Activated T-cell treated with anti-CD3 and anti-CD28 coated beads for 24 hours (primary cell): ENCODE measurements around the gene KCNC1.

ENCODE experiments used
- DNase-seq: peaks from one replicate; pipeline ENCODE4 v3.0.0-alpha.2; 2020; ENCODE audit warnings: low read depth

Gene KCNC1

GRCh38 chr11:17738151-17738973 lies 3.8 kb downstream of the KCNC1 start:
- no peak for DNase-seq

DNA sequence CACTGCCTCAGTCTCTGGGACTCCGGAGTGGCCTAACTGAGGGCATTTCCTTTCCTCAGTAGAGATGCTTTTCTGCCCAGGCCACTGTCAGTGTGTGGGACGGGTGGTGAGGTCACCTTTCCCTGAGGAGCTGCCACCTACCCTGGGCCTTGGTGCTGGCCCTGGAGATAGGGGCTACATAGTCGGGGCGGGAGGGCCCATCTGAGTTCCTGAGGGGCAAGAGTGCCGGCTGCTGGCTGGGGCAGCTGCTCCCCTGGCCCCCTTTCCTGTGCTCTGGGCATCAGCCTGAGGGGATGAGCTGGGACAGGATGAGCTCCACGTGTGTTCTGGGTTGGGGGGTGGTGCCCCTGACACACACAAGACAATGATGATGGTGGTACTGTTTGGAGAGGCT lies 5.4 kb downstream of the KCNC1 start:
- no peak for DNase-seq

GRCh38 chr11:17740649-17741235 lies 6.2 kb downstream of the KCNC1 start:
- no peak for DNase-seq

DNA sequence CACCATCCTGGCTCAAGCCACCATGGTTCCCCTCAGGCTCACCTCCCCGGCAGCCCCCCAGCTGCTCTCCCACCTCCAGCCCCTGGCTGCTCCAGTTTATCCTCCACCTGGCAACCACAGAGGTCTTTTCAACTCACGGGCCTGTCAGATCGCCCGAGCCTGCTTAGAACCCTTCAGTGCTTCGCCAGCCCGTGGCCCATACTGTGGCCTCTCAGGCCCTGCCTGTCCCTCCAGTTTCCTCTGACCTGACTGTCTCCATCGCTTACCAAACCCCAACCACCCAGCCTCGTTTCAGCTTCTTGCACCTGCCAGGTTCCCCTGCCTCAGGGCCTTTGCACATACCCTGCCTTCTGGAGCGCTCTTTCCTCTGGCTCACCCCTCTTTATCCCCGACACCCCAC lies 6.9 kb downstream of the KCNC1 start:
- DNase-seq = no peak

DNA sequence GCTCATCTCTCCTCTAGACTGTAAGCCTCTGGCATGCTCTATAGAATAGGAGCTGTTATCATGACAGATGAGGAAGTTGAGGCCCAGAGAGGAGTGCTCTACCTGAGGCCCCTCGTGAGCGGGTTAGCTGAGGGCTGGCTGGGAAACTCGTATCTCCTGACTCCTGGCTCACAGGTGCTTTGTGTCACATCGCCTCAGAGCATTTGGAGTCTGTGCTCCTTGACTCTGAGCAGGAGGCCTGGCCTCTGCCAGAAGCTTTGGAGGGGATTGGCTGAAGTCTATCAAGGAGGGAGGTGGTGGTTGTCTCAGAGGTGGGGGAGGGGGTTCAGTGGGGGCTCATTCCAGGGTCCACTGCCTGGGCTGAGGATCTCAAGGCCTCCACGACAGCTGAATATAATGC lies 7.4 kb downstream of the KCNC1 start:
- no peak for DNase-seq

DNA sequence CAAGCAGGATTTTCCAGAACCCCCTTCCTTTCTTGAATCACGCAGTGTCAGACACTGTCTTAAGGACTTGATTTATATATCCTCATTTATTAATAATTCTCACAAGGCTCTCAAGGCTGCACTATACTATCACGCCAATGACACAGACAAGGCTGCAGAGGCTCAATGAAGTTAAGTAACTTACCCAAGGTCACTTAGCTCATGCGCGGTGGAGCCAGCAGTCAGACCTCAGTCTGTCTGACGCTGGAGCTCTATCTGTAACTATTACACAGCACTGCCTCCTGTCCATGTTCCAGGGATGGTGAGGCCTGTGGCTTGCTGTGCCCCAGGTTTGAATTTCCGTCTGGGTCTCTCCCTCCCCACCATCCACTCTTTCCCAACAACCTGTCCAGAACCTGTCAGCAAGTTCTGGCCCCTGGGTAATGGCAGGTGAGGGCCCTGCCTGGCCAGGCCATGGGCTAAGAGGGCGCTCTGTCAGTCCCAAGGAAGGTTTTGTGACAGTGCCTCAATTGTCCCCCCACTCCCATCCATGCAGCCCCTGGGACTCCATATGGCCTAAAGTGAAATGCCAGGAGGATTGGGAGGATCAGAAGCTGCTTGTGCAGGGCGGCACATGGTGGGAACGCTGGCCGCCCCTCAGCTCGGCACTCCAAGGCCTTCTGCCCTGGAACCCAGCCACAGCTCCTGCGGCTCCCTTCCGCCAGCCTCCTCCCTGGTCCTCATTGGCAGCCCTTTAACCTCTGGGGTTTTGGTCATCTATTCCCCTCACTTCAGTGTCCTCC lies 8.6 kb downstream of the KCNC1 start:
- DNase-seq = no peak

GRCh38 chr11:17743808-17744119 lies 9.2 kb downstream of the KCNC1 start:
- DNase-seq = no peak

DNA sequence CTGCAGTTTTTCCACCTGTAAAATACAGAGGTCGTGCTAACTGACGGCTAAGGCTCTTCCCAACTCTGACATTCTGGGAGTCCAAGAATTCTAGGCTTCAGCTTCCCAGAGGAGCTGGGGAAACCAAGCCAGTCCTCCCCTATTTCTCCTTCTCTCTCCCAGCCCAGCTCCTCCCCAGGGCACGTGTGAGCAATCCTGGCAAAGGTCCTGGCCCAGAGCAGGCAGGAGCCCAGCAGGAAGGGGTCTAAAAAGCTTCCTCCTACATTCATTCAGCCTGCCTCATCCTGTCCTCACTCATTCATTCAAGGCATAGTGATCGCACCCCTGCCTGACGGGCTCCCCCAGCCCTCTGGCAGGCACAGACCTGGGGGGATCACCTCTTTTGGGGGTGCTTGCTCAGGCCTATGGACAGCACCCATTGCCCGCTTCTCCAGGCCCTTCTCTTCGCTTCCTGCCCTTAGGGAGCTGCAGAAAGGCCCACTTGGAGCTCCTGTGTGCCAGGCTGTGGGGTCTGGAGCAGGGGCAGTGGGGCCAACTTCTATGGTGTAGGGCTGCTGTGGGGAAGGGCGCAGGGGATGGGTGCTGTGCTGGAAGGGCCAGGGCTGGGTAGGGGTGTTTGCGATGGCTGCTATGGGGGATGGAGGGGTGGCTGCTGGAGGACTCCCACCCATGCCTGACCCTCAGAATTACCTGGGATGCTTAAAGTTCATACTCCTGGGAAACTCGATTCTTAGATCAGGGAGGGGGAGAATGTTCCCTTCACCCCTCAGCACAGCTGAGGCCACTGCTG lies 9.8 kb downstream of the KCNC1 start:
- no peak for DNase-seq

- no peak for DNase-seq
Measured at GRCh38 chr11:17745023-17745772, 10.6 kb downstream of the KCNC1 start.

DNA sequence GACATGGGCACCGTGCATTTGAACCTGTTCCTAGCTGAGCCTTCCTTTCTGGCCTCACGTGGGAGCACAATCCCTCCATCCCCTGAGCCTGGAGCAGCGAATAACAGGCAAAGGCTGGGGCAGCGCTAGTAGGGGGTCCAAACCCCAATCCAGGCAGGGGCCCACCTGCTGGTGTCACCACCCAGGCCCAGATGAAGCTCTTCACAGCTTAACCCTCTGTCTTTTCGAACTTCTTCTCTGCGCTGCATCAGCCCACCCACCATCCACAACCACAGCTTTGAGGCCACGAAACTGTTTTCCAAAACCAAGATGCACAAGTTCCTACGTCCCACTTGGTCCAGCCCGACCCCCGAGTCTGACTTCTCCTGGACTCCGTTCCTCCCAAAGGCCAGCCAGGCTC lies 11.5 kb downstream of the KCNC1 start:
- no peak for DNase-seq

GRCh38 chr11:17747131-17747955 lies 12.8 kb downstream of the KCNC1 start:
- DNase-seq = no peak

DNA sequence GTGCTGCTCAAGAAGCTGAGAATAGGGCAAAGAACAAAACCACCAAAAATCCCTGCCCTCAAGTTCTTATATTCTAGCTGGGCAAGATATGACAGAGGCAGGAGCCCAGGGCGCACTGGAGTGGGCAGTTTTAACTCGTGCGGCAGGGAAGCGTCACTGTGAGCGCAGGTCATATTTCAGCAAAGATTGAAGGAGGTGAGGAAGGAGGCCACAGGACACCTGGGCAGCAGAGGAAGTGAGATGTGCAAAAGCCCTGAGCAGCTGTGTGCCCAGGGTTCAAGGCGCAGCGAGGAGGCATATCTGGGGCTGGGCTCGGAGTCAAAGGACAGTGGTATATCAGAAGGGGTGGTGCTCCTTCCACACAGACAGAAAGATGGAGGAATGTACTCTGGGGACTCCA lies 13.5 kb downstream of the KCNC1 start:
- DNase-seq = no peak

DNA sequence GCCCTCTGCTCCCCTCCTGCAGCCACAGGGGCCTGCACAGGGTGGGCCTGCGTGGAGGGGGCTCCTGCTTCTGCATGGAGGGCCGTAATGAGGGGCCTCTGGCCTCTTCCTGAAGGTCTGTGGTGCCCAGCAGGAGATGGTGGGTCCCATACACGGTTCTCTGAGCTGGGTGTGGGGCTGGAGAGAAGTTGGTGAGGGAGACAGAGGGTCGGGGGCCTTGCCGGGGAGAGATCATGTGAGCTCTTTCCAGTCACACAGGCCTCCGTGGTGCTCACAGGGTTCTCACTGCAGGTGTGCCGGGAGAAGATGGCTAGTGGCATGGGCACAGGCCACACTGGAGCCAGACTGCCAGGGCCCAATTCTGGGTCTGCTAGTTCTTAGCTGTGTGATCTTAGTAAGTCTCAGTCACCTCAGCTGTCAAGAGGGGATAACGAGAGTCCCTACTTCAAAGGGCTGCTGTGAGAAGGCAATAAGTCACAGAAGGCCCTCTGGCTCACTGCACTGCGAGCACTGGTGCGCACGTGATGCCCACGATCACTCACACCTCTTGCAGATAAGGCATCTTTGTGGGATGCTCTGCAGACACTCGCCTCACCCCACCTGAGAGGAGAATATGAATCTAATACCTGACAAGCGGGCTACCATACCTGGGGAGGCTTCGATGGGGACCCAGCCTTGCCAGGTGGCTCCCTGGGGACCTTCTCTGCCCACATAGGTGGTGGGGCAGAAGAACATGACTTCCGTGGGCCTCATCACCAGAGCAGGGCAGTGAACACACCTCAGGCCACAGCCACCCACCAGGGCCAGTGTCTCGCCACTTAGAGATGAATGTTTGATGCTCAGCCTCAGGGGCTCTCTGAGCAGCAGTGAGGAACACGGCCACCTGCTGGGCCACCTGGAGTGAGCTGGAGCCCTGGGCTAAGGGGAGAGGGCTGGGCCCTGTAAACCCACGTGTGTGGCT lies 14.5 kb downstream of the KCNC1 start:
- no peak for DNase-seq

- DNase-seq = no peak
Measured at GRCh38 chr11:17750013-17750800, 15.6 kb downstream of the KCNC1 start.

- DNase-seq = no peak
Measured at GRCh38 chr11:17750801-17751165, 16.2 kb downstream of the KCNC1 start.

DNA sequence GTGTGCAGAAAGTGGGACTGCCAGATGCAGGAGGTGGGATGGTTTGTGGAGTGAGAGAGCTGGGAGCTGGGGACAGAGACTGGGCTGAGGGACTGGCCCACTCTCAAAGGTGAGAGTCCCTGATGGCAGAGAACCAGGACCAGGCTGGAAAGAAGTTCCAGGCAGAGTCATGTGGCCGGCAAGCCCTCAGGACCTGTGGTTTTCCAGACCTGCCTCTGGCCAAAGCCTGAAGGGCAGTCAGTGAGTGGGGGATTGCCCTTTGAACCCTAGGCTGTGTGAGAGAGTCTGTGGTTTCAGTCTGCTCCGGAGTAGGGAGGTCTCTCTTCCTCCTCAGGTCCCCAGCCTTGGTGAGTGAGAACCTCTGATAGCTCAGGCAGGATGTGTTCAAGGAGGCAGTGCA lies 17.0 kb downstream of the KCNC1 start:
- no peak for DNase-seq

- no peak for DNase-seq
Measured at GRCh38 chr11:17752144-17752543, 17.6 kb downstream of the KCNC1 start.

DNA sequence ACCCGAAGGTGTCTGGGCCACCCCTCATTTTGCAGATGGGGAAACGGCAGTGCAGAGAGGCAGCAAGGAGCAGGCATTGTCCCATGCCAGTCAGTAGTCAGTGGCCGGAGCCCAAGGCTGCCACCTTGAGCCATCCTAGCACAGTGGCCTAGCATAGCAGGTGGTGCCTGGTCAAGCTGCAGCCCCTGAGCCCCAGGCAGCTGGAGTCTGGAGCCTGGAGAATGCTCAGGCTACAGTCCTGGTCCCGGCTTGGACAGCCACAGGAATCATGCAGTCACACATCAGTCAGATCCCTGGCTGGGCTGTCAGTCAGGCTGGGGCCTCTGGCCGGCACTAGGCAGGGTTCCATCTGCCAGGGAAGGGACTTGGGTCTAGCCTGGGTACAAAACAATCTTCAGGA lies 18.6 kb downstream of the KCNC1 start:
- DNase-seq = no peak

DNA sequence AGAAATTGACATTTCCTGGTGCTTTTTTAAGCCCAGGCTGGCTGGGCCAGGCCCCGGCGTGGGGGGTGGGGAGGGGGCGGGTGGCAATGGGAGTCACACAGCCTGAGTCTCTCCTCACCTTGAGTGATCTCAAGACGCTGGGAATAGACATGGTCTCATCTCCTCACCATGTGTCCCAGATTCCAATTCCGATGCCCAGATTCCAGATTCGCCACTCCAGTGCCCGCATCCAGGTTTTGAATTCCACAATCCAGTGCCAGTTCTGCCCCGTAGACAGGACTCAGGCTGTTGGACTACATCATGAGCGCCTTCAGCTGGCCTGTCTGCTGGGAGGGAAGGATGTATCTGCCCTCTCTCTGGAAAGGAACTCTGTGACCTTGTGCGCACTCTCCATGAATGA lies 19.1 kb downstream of the KCNC1 start:
- DNase-seq = no peak
